Neural progenitor cell (in vitro differentiated cells): Measurements from ENCODE around the gene MYO1A.

Experiments used
- CTCF ChIP-seq: fragments of 200-600 bp; sonication (generic); IDR thresholded peaks from 2 replicates; pipeline ENCODE4 v1.5.1; 2017; ENCODE audit warnings: antibody characterized with exemption, mild to moderate bottlenecking
- EZH2 ChIP-seq: fragments of 200-600 bp; sonication (generic); IDR thresholded peaks from 2 replicates; pipeline ENCODE4 v1.6.1; 2017; ENCODE audit warnings: antibody characterized with exemption, mild to moderate bottlenecking, moderate library complexity
- EZH2phosphoT487 ChIP-seq: fragments of 200-600 bp; sonication (generic); IDR thresholded peaks from 2 replicates; pipeline ENCODE4 v1.6.1; 2017; ENCODE audit warnings: antibody characterized with exemption

- no peak for TF ChIP-seq CTCF
- TF ChIP-seq EZH2phosphoT487 = no peak
- no peak for TF ChIP-seq EZH2
Measured at GRCh38 chr12:57095440-57095839, 45.5 kb upstream of the MYO1A start.
